Tibial nerve (tissue), 4 donors: ENCODE results near the gene CCBE1.

Source experiments
- CTCF ChIP-seq, 5 experiments: fragments of 200-600 bp in 3 of 5; fragments of 450-650 bp in 2 of 5; sonication (generic) in 3 of 5; IDR thresholded peaks; one replicate each; pipeline ENCODE4 v1.5.1; 2016 to 2019; ENCODE audit warnings: antibody characterized with exemption in 5 of 5, mild to moderate bottlenecking in 3 of 5, moderate library complexity in 2 of 5
- EP300 ChIP-seq, 2 donors: sonication (generic); formaldehyde crosslinking; IDR thresholded peaks; one replicate each; pipeline ENCODE4 v1.6.1; 2017; ENCODE audit warnings: antibody characterized with exemption in 2 of 2, mild to moderate bottlenecking in 1 of 2
- POLR2A ChIP-seq, 2 donors: fragments of 450-650 bp; IDR thresholded peaks; one replicate each; pipeline ENCODE4 v1.6.1; 2017; ENCODE audit warnings: antibody characterized with exemption in 2 of 2, mild to moderate bottlenecking in 2 of 2, moderate library complexity in 2 of 2

DNA sequence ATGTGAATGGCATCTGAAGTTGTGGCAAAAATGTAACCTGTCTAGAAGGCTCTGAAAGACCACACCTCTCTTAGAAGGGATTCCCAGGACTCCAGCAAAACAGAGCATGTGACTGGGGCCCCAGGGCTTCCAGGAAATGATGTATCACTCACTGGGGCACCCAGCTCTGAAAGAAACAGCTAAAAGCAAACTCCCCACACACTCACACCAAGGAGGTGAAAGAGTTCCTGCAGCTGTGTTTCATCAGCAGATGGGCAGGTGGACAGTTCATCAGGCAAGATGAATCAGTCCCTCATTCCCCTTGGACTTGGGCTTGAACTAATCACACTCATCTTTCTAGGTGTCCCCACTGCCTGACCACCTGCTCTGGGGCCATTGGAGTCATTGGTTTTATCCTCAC lies 76.2 kb downstream of the CCBE1 start:
- TF ChIP-seq POLR2A (IDR thresholded peaks at IDR 0.05) (no peak), CTCF (IDR thresholded peaks at IDR 0.05) (no peak), EP300 (IDR thresholded peaks at IDR 0.05) (no peak)
